DOHH2 (cell line): ENCODE measurements around the gene PRELID2.
"Not testable (repeated sequence)": the region's sequence is repeated elsewhere in the genome, so short reads cannot be mapped to it uniquely, and the experiment has no call there.

ENCODE experiments used
- EZH2phosphoT487 ChIP-seq: fragments of 200-600 bp; sonication (generic); IDR thresholded peaks from 2 replicates; pipeline ENCODE4 v1.6.1; 2017; ENCODE audit warnings: borderline replicate concordance, mild to moderate bottlenecking, antibody characterized with exemption, low read length, moderate library complexity, mixed read lengths
- TF ChIP-seq, protein P1 (sequence below): fragments of 200-600 bp; sonication (generic); IDR thresholded peaks from one replicate; pipeline ENCODE4 v1.5.1; 2014; ENCODE audit warnings: antibody characterized with exemption, mild to moderate bottlenecking, low read depth, low read length; ENCODE audit not compliant: poor library complexity, severe bottlenecking

GRCh38 chr5:145798503-145798902 is 36.6 kb downstream of the PRELID2 start:
- TF ChIP-seq, protein P1, sequence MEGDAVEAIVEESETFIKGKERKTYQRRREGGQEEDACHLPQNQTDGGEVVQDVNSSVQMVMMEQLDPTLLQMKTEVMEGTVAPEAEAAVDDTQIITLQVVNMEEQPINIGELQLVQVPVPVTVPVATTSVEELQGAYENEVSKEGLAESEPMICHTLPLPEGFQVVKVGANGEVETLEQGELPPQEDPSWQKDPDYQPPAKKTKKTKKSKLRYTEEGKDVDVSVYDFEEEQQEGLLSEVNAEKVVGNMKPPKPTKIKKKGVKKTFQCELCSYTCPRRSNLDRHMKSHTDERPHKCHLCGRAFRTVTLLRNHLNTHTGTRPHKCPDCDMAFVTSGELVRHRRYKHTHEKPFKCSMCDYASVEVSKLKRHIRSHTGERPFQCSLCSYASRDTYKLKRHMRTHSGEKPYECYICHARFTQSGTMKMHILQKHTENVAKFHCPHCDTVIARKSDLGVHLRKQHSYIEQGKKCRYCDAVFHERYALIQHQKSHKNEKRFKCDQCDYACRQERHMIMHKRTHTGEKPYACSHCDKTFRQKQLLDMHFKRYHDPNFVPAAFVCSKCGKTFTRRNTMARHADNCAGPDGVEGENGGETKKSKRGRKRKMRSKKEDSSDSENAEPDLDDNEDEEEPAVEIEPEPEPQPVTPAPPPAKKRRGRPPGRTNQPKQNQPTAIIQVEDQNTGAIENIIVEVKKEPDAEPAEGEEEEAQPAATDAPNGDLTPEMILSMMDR, result not testable (repeated sequence)
- not testable (repeated sequence) for TF ChIP-seq EZH2phosphoT487
